ENCODE results near the gene NRG4. TPM values are rescaled to one million over a fixed set of nuclear protein-coding genes. Genes with fewer than 3 reads are reported as not detected.

The NRG4 gene
- total RNA-seq, result 1 to 10 TPM in 3 of 6 donors, under 1 TPM in 1, not detected in 2; 0.54 to 4.4 (median 1.7) TPM

- DNase-seq (no peak), ATAC-seq (ENCODE audit: low FRiP score in 2 of 2) (no peak)
- peak within 1 kb of the TSS in 1 of 4 donors; percentile 15 for H3K4me3 ChIP-seq
- H3K27me3 ChIP-seq, result no peaks in the 10 kb centered on the region
- H3K9me3 ChIP-seq, result no peaks in the 10 kb centered on the region
- TF ChIP-seq POLR2AphosphoS5 (IDR thresholded peaks at IDR 0.05) (no peak), POLR2A (IDR thresholded peaks at IDR 0.05) (no peak), CTCF (IDR thresholded peaks at IDR 0.05) (no peak), EP300 (IDR thresholded peaks at IDR 0.05) (no peak)
- H3K36me3 ChIP-seq, result no peaks in the 10 kb centered on the region
- H3K27ac ChIP-seq, result no peak within 1 kb of the TSS
- WGBS, 2 donors, result 28 to 31% methylated on average over 13 of the region's 13 CpGs
- peaks cover 0 to 4% (median 2%) of the 10 kb centered on the region in 4 donors for H3K4me1 ChIP-seq
Observed at GRCh38 chr15:76011627-76012551, at the start of gene NRG4. NRG4 (minus strand) TSS chr15:76012424; CDS start chr15:76011230, 1,194 bp downstream.

- no peaks in the 10 kb centered on the region for H3K27me3 ChIP-seq
- no peak for ATAC-seq (ENCODE audit: low FRiP score in 2 of 2)
Observed at GRCh38 chr15:76061700-76062099, 49.5 kb upstream of the NRG4 start.

GRCh38 chr15:76060118-76060989 is 48.1 kb upstream of the NRG4 start:
- Histone ChIP-seq H3K36me3 (no peaks in the 10 kb centered on the region), H3K27me3 (no peaks in the 10 kb centered on the region), H3K4me1 (peaks cover 23 to 37% (median 26%) of the 10 kb centered on the region in 4 donors), H3K27ac (no peak overlapping the region), H3K4me3 (peak overlapping the region; percentile 38 to 86 (median 74)), H3K9me3 (no peaks in the 10 kb centered on the region)
- TF ChIP-seq POLR2AphosphoS5 (IDR thresholded peaks at IDR 0.05) (no peak), EP300 (IDR thresholded peaks at IDR 0.05) (no peak), CTCF (IDR thresholded peaks at IDR 0.05) (no peak), POLR2A (IDR thresholded peaks at IDR 0.05) (no peak)
- 29 to 36% methylated on average over 10 to 18 of the region's 20 CpGs for WGBS, 2 donors
- ATAC-seq (ENCODE audit: low FRiP score in 2 of 2), result no peak
- no peak for DNase-seq

More at GRCh38 chr15:76061700-76062099, 49.5 kb upstream of the NRG4 start:
- Histone ChIP-seq H3K9me3 (no peaks in the 10 kb centered on the region), H3K27ac (no peak overlapping the region), H3K4me3 (no peak overlapping the region), H3K36me3 (no peaks in the 10 kb centered on the region), H3K4me1 (peaks cover 22 to 42% (median 28%) of the 10 kb centered on the region in 4 donors)
- no peak for TF ChIP-seq CTCF (IDR thresholded peaks at IDR 0.05)
- no peak for TF ChIP-seq POLR2AphosphoS5 (IDR thresholded peaks at IDR 0.05)
- no peak for TF ChIP-seq EP300 (IDR thresholded peaks at IDR 0.05)
- no peak for TF ChIP-seq POLR2A (IDR thresholded peaks at IDR 0.05)
- DNase-seq, result no peak
- WGBS, 2 donors, result 69 to 83% methylated on average over 5 of the region's 5 CpGs

- no peaks in the 10 kb centered on the region for H3K9me3 ChIP-seq
- ATAC-seq (ENCODE audit: low FRiP score in 2 of 2) (peak in 1 of 2 donors; percentile 73), DNase-seq (peak; percentile 35 to 91)
- no peaks in the 10 kb centered on the region for H3K36me3 ChIP-seq
- peak within 1 kb of the TSS; percentile 64 to 86 (median 74) for H3K4me3 ChIP-seq
- H3K27me3 ChIP-seq, result no peaks in the 10 kb centered on the region
- peaks cover 22 to 32% (median 26%) of the 10 kb centered on the region in 4 donors for H3K4me1 ChIP-seq
- TF ChIP-seq EP300 (IDR thresholded peaks at IDR 0.05) (no peak), POLR2AphosphoS5 (IDR thresholded peaks at IDR 0.05) (no peak), CTCF (IDR thresholded peaks at IDR 0.05) (no peak), POLR2A (IDR thresholded peaks at IDR 0.05) (no peak)
- peak within 1 kb of the TSS in 1 of 4 donors; percentile 73 for H3K27ac ChIP-seq
- WGBS, 2 donors, result 0 to 1% methylated on average over 23 to 48 of the region's 107 CpGs
Observed at GRCh38 chr15:76059320-76060117, 47.3 kb upstream of the NRG4 start, which contains the start of gene TMEM266. TMEM266 (plus strand) TSS chr15:76059985; CDS start chr15:76134264, 74,279 bp downstream.

Data from upper lobe of left lung (tissue), 6 donors.